Upper lobe of right lung (tissue), 1 donor: Measurements from ENCODE around the gene PIKFYVE. TPM values are rescaled to one million over a fixed set of nuclear protein-coding genes. Genes with fewer than 3 reads are reported as not detected.
"Not testable (repeated sequence)": the region's sequence is repeated elsewhere in the genome, so short reads cannot be mapped to it uniquely, and the experiment has no call there.

ENCODE experiments used
- ATAC-seq: fragments of 200-7000 bp; cut with Tn5 transposase; one replicate; pipeline ENCODE4 v1.9.1; 2020; ENCODE audit warnings: mild to moderate bottlenecking, moderate library complexity
- DNase-seq: peaks from one replicate; pipeline ENCODE4 v3.0.0-alpha.2; 2020
- H3K27ac ChIP-seq: fragments of 200-600 bp; one replicate; pipeline ENCODE4 v1.8.0; 2022
- H3K27me3 ChIP-seq: fragments of 200-600 bp; one replicate; pipeline ENCODE4 v1.8.0; 2022; ENCODE audit warnings: mild to moderate bottlenecking
- H3K36me3 ChIP-seq: fragments of 200-600 bp; one replicate; pipeline ENCODE4 v1.8.0; 2022
- H3K4me1 ChIP-seq: fragments of 200-600 bp; one replicate; pipeline ENCODE4 v1.8.0; 2022
- H3K4me3 ChIP-seq: fragments of 200-600 bp; one replicate; pipeline ENCODE4 v1.8.0; 2022; ENCODE audit warnings: mild to moderate bottlenecking
- H3K9me3 ChIP-seq: fragments of 200-600 bp; one replicate; pipeline ENCODE4 v1.8.0; 2022
- CTCF ChIP-seq: fragments of 200-600 bp; IDR thresholded peaks from one replicate; pipeline ENCODE4 v1.8.0; 2022; ENCODE audit warnings: antibody characterized with exemption
- intact Hi-C: fragments of 100-400 bp; cut with DNase I; formaldehyde crosslinking; loops from one replicate; pipeline ENCODE4 v1.11.0; 2022
- total RNA-seq: library from RNA; stranded (reverse); fragmentation: NEBNext Ultra II Directional; extraction: Animal tissue kit (Norgen Biotek cat#: 25700); gene quantifications from one replicate; pipeline ENCODE4 v1.2.1, GENCODE V29; 2021
- donor health status: DM: no; HTN: yes; CAD: no; lungs with severe emphysema.

PIKFYVE gene
- total RNA-seq, 1 donor from 2014 or later = 32.5 TPM

- ATAC-seq = no peak
- no peaks in the 10 kb centered on the region for H3K4me1 ChIP-seq
- no peak for TF ChIP-seq CTCF
- DNase-seq = no peak
- intact Hi-C loops = no loop called here
- no peaks in the 10 kb centered on the region for H3K27me3 ChIP-seq
- no peak overlapping the region for H3K27ac ChIP-seq
- no peaks in the 10 kb centered on the region for H3K36me3 ChIP-seq
- H3K4me3 ChIP-seq = no peak overlapping the region
- no peaks in the 10 kb centered on the region for H3K9me3 ChIP-seq
Observed at GRCh38 chr2:208379192-208379591, 113.1 kb downstream of the PIKFYVE start.

GRCh38 chr2:208384637-208385036, 118.6 kb downstream of the PIKFYVE start:
- TF ChIP-seq CTCF = no peak
- no peaks in the 10 kb centered on the region for H3K27me3 ChIP-seq
- H3K36me3 ChIP-seq = no peaks in the 10 kb centered on the region
- H3K27ac ChIP-seq = no peak overlapping the region
- no peaks in the 10 kb centered on the region for H3K9me3 ChIP-seq
- ATAC-seq (no peak), DNase-seq (no peak)
- H3K4me1 ChIP-seq = no peaks in the 10 kb centered on the region
- H3K4me3 ChIP-seq = no peak overlapping the region
- intact Hi-C loops = no loop called here

- ATAC-seq (peak; percentile 89), DNase-seq (no peak)
- no peaks in the 10 kb centered on the region for H3K9me3 ChIP-seq
- intact Hi-C loops = no loop called here
- no peaks in the 10 kb centered on the region for H3K4me1 ChIP-seq
- no peaks in the 10 kb centered on the region for H3K27me3 ChIP-seq
- no peak overlapping the region for H3K27ac ChIP-seq
- H3K4me3 ChIP-seq = no peak overlapping the region
- no peaks in the 10 kb centered on the region for H3K36me3 ChIP-seq
- TF ChIP-seq CTCF = no peak
Observed at GRCh38 chr2:208386541-208386940, 120.5 kb downstream of the PIKFYVE start.

- H3K4me3 ChIP-seq = no peak overlapping the region
- TF ChIP-seq CTCF = no peak
- no peaks in the 10 kb centered on the region for H3K9me3 ChIP-seq
- DNase-seq (no peak), ATAC-seq (no peak)
- intact Hi-C loops = no loop called here
- H3K27me3 ChIP-seq = no peaks in the 10 kb centered on the region
- no peaks in the 10 kb centered on the region for H3K4me1 ChIP-seq
- no peaks in the 10 kb centered on the region for H3K36me3 ChIP-seq
- H3K27ac ChIP-seq = no peak overlapping the region
Observed at GRCh38 chr2:208389940-208390339, 123.9 kb downstream of the PIKFYVE start.

GRCh38 chr2:208392300-208392699, 126.2 kb downstream of the PIKFYVE start:
- Histone ChIP-seq H3K36me3 (no peaks in the 10 kb centered on the region), H3K4me3 (no peak overlapping the region), H3K9me3 (no peaks in the 10 kb centered on the region), H3K4me1 (no peaks in the 10 kb centered on the region), H3K27ac (no peak overlapping the region), H3K27me3 (no peaks in the 10 kb centered on the region)
- DNase-seq = no peak
- intact Hi-C loops = no loop called here
- no peak for ATAC-seq
- TF ChIP-seq CTCF = no peak

GRCh38 chr2:208396796-208397195, 130.7 kb downstream of the PIKFYVE start:
- H3K4me3 ChIP-seq, H3K27ac ChIP-seq, H3K9me3 ChIP-seq, H3K4me1 ChIP-seq, DNase-seq, ATAC-seq, H3K36me3 ChIP-seq, H3K27me3 ChIP-seq, intact Hi-C loops: not testable (repeated sequence)
